GM19043 (cell line): ENCODE measurements around the gene NDUFA11.

ENCODE experiments used
- ATAC-seq: cut with Tn5 transposase; IDR thresholded peaks from one replicate; pipeline ENCODE4 v1.9.1; 2021; ENCODE audit warnings: low read depth; ENCODE audit not compliant: unreplicated experiment

NDUFA11 gene

GRCh38 chr19:5933391-5934068 is 29.9 kb upstream of the NDUFA11 start:
- ATAC-seq: no peak

- no peak for ATAC-seq
Measured at GRCh38 chr19:5932609-5933262, 29.1 kb upstream of the NDUFA11 start.

- no peak for ATAC-seq
Measured at GRCh38 chr19:5932146-5932545, 28.6 kb upstream of the NDUFA11 start.

- ATAC-seq: no peak
Measured at GRCh38 chr19:5931251-5931650, 27.7 kb upstream of the NDUFA11 start.

- no peak for ATAC-seq
Measured at GRCh38 chr19:5929625-5930024, 26.0 kb upstream of the NDUFA11 start.

GRCh38 chr19:5929179-5929578 is 25.6 kb upstream of the NDUFA11 start:
- ATAC-seq: no peak

- ATAC-seq: peak; percentile 72
Measured at GRCh38 chr19:5927441-5927821, 23.8 kb upstream of the NDUFA11 start.

GRCh38 chr19:5926641-5927440 is 23.3 kb upstream of the NDUFA11 start:
- ATAC-seq: no peak

GRCh38 chr19:5925830-5926427 is 22.3 kb upstream of the NDUFA11 start:
- ATAC-seq: no peak

GRCh38 chr19:5923356-5923755 is 19.8 kb upstream of the NDUFA11 start:
- ATAC-seq: no peak

- ATAC-seq: no peak
Measured at GRCh38 chr19:5922161-5922545, 18.6 kb upstream of the NDUFA11 start.

GRCh38 chr19:5921516-5922160 is 18.0 kb upstream of the NDUFA11 start:
- no peak for ATAC-seq

GRCh38 chr19:5918463-5919079 is 15.0 kb upstream of the NDUFA11 start:
- no peak for ATAC-seq

- ATAC-seq: no peak
Measured at GRCh38 chr19:5917431-5918107, 14.0 kb upstream of the NDUFA11 start.

GRCh38 chr19:5916181-5916708 is 12.7 kb upstream of the NDUFA11 start:
- no peak for ATAC-seq

GRCh38 chr19:5915782-5916165 is 12.2 kb upstream of the NDUFA11 start:
- no peak for ATAC-seq

GRCh38 chr19:5914946-5915781 is 11.6 kb upstream of the NDUFA11 start:
- no peak for ATAC-seq

- ATAC-seq: no peak
Measured at GRCh38 chr19:5914358-5914774, 10.8 kb upstream of the NDUFA11 start.
